Stimulated activated naive B cell treated with anti-CD40 and anti-IgM and Interleukin-4, amounts not matched to agents 10 μg/mL and 1 μg/mL and 100 μg/mL, for 72 hours (primary cell): ENCODE data around the gene GSK3A.
A peak's percentile ranks its signal among the peaks of the same experiment; 100 is the strongest.

Experiments used
- ATAC-seq, 2 donors: fragments of 150-1000 bp; cut with Tn5 transposase; replicated peaks; 2 replicates each; pipeline ENCODE4 v1.10.0; 2021; ENCODE audit warnings: moderate library complexity in 1 of 2
- DNase-seq: peaks from one replicate; pipeline ENCODE4 v3.0.0; 2021
- H3K27ac Mint-ChIP-seq: one replicate; pipeline ENCODE4 v1.8.0; 2022; ENCODE audit warnings: mild to moderate bottlenecking, mixed read lengths
- H3K27me3 Mint-ChIP-seq, 2 donors: one replicate each; pipeline ENCODE4 v1.8.0; 2022; ENCODE audit warnings: mixed read lengths in 2 of 2
- H3K36me3 Mint-ChIP-seq, 2 donors: one replicate each; pipeline ENCODE4 v1.8.0; 2022; ENCODE audit warnings: mixed read lengths in 2 of 2, mild to moderate bottlenecking in 1 of 2
- H3K4me1 Mint-ChIP-seq, 2 donors: one replicate each; pipeline ENCODE4 v1.8.0; 2022; ENCODE audit warnings: mixed read lengths in 2 of 2, mild to moderate bottlenecking in 1 of 2
- H3K4me3 Mint-ChIP-seq, 2 donors: one replicate each; pipeline ENCODE4 v1.8.0; 2022; ENCODE audit warnings: mild to moderate bottlenecking in 2 of 2, mixed read lengths in 2 of 2, moderate library complexity in 1 of 2
- H3K9me3 Mint-ChIP-seq, 2 donors: one replicate each; pipeline ENCODE4 v1.8.0; 2022; ENCODE audit warnings: mixed read lengths in 2 of 2, mild to moderate bottlenecking in 1 of 2

Gene GSK3A

DNA sequence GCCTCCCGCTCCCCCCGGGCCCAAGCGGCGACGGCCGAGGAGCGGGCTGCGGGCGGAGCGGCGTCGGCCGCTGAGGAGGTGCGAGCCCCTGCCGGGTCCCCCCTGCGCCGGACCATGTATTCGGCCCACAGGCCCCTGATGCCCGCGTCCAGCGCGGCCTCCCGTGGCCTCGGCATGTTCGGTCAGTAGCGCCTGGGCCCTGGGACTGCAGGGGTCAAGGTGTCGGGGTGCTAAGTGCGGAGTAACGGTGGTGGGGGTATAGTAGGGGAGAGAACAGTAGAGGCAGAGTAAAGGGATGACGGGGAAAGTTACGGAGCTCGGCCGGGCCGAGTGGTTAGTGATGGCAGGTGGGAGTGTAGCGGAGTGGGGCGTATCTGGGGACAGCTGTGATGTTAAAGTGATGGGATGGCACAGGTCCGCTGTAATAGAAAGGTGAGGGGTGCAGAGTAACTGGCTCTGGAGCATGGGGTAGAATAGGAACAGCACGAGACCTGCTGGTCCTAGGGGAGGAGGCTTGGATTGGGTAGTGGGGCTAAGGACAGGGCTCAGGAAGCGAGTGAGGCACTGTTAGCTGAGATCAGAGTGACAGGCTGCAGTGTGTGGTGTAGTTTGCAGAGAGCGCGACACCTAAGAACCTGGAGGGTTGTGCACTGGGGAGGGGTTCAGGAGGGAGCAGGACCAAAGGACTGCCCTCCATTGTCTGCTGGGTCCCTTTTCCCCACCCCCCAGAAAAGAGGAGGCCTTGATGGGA, 42.4 kb upstream of the GSK3A start:
- Mint-ChIP-seq H3K9me3 (no peaks in the 10 kb centered on the region), H3K36me3 (peaks cover 8 to 17% of the 10 kb centered on the region in 2 donors), H3K27me3 (no peaks in the 10 kb centered on the region), H3K27ac (peak overlapping the region; percentile 89), H3K4me3 (peak overlapping the region; percentile 92 to 93), H3K4me1 (peaks cover 27 to 32% of the 10 kb centered on the region in 2 donors)
- DNase-seq = no peak
- ATAC-seq = no peak

DNA sequence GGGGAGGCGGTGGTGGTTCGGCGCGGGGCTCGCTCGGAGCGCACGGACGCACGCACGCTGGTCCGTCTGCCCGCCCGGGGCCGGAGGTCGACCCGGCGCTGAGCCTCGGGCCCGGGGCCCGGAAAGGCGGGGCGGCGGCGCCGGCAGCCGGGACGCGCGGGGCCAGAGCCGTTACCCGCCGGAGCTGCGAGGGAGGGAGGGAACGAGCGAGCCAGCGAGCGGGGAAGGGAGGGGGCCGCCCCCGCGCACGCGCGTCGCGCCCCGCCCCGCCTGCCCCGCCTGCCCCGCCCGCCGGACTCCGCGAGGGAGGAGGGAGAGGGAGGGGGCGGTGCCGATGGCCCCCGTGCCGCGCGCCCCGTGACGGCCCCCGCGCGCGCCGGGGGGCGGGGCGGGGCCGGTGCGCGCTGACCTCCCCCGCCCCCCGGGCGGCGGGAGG, 41.7 kb upstream of the GSK3A start:
- H3K4me1 Mint-ChIP-seq = peaks cover 34 to 38% of the 10 kb centered on the region in 2 donors
- no peaks in the 10 kb centered on the region for H3K9me3 Mint-ChIP-seq
- H3K27ac Mint-ChIP-seq = no peak overlapping the region
- no peaks in the 10 kb centered on the region for H3K27me3 Mint-ChIP-seq
- peak; percentile 4 to 28 for ATAC-seq
- no peak overlapping the region for H3K4me3 Mint-ChIP-seq
- peak; percentile 75 for DNase-seq
- peaks cover 6 to 14% of the 10 kb centered on the region in 2 donors for H3K36me3 Mint-ChIP-seq

DNA sequence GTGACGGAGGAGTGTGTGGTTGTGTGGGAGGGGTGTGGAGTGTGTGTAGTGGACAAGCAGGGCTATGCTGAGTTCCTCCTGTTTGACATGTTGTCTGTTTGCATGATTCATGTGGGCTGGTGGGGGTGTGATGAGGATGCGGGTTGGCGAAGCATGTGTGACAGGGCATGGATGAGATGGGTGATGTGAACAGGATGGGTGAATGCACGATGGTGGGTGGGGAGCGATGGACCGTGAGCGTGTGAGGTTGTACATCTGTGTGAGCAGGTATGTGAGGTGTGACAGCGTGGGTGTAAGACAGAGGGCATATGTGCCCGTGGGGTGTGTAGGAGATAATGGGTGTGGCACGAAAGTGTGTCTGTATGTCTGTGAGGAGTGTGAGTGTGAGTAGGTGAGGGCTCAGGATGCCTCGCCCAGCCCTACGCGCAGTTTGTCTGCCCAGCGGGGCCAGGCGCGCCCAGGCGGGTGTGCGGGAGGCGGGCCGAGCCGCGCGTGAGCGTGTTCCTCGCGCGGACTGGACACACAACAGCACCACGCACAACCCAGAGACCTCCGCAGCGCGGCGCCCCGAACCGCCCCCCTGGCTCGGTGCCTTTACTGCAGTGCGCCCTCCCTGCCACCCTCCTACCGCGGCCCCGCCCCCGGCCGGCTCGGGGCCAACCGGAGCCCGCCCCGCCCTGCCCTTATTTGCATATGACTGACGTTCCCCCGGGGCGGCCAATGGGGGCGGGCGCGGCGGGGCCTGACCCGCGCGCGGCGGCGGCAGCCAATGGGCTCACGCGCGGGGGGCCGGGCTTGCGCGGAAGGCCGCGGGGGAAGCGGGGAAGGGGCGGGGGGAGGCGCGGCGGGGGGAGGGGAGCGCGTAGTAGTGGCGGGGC, 41.0 kb upstream of the GSK3A start:
- no peak overlapping the region for H3K4me3 Mint-ChIP-seq
- peak; percentile 50 to 60 for ATAC-seq
- H3K27ac Mint-ChIP-seq = no peak overlapping the region
- H3K27me3 Mint-ChIP-seq = no peaks in the 10 kb centered on the region
- H3K36me3 Mint-ChIP-seq = peaks cover 5 to 12% of the 10 kb centered on the region in 2 donors
- no peaks in the 10 kb centered on the region for H3K9me3 Mint-ChIP-seq
- DNase-seq = peak; percentile 89
- H3K4me1 Mint-ChIP-seq = peaks cover 37 to 43% of the 10 kb centered on the region in 2 donors

DNA sequence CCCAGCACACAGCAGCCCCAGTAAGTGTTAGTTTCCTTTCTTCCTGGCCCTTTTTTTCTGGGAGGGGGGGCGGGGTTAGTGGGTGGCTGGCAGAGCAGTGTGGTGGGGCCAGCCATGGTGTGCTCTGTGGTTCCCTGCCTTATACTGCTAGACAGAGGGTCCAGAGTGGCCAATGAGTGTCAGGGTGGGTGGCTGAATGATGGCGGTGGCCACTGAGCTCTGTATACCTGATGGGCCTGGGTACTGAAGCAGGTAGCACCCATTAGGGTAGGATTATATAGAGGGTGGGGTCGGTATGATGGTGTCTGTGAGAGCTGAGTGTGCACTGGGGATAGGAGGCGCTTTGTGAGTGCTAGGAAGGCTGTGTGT, 40.4 kb upstream of the GSK3A start:
- Mint-ChIP-seq H3K9me3 (no peaks in the 10 kb centered on the region), H3K36me3 (peaks cover 4 to 10% of the 10 kb centered on the region in 2 donors), H3K27ac (no peak overlapping the region), H3K4me3 (no peak overlapping the region), H3K4me1 (peaks cover 41 to 45% of the 10 kb centered on the region in 2 donors), H3K27me3 (no peaks in the 10 kb centered on the region)
- DNase-seq (no peak), ATAC-seq (no peak)

DNA sequence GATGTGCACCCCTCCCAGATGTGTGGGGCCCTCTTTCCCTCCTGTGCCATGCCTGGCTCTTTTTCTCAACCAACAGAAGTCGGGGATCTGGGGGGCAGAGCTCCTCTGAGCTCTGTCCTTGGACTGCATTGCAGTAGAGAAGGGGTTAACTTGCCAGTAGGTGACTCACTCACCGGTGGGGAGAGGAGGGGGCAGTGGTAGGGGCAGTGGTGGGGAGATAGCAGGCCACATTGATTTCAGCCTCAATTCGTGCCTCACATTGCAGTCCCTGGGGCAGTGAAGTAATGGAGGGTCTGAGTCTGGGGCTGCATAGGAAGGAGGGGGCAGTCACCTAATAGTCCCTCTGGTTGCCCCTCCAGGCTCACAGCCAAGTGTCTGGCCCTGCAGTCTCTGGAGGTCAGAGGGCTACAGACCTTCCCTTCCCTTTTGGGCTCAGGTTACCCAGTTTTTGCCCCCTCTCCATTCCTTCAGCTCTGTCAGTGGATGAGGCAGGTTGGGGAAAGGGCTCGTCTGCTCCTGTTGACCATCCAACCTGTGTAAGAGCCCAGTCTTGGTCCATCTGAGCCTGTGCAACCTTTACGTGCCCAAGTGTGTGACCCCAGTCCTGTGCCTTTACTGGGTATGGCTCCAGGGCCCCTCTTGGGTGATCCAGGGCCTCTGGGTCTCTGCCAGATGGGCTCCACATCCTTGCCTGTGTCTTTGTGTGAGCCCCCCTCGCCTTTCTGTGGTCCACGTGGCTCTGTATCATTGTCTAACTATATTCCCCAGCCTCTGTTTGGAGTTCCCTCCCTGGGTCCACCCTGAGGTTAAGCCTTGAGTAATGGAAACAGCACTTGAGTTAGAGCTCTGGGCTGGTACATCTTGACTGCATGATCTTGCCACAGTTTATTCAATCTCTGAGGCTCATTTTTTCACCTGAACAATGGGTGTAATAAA, 39.7 kb upstream of the GSK3A start:
- Mint-ChIP-seq H3K27ac (peak overlapping the region; percentile 87), H3K4me1 (peaks cover 47% of the 10 kb centered on the region in 2 donors), H3K4me3 (peak overlapping the region; percentile 87 to 89), H3K27me3 (no peaks in the 10 kb centered on the region), H3K9me3 (no peaks in the 10 kb centered on the region), H3K36me3 (peaks cover 4 to 10% of the 10 kb centered on the region in 2 donors)
- DNase-seq (no peak), ATAC-seq (no peak)

DNA sequence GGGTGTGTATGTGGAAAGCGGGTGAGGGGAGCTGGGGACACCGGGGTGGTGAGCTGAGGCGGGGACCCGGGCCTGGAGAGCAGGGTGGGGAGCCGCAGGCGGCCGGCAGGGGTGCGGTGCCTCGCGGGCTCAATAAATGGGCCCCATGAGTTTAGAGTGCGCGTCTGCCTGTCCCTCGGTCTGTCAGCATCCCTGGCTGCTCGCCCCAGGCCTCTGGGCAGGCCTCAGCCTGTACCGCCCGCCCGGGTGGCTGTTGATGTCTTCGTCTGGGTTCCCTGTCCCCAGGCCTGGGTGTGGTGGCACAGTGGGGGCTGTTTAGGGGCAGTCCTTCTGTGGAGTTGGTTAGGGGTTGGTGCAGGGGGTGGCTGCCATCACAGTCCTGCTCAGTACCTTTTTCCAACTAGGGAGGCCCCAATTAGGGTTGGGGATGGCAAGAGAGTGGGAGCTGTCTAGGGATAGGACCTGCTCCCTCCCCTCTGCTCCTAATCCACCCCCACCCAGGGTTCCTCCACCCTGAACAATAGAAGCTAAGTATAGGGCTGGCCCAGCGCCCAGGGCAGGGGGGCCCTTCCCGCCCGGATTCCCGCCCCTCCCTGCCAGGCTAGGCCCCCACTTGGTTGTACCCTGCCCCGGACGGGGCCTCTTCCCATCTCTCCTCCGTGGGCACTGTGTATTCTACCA, 38.9 kb upstream of the GSK3A start:
- H3K9me3 Mint-ChIP-seq = no peaks in the 10 kb centered on the region
- peak overlapping the region; percentile 91 for H3K27ac Mint-ChIP-seq
- peaks cover 4 to 10% of the 10 kb centered on the region in 2 donors for H3K36me3 Mint-ChIP-seq
- H3K27me3 Mint-ChIP-seq = no peaks in the 10 kb centered on the region
- ATAC-seq = peak; percentile 1 to 5
- peak; percentile 32 for DNase-seq
- H3K4me1 Mint-ChIP-seq = peaks cover 46% of the 10 kb centered on the region in 2 donors
- H3K4me3 Mint-ChIP-seq = peak overlapping the region; percentile 87 to 89

DNA sequence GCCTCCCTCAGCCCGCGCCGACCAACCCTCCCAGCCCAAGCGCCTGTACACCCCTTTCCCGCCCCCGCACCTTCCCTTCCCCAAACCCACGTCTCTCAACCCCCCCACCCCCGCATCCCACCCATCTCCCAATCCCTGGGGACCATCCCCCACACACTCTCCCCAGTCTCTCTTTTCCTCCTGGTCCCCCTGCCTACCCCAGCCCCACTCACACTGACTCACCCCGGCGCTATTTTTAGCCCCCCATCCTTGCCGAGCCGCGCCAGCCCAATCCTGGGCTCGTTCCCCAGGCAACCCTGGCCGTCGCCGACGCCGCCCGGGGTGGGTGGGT, 38.4 kb upstream of the GSK3A start:
- peak; percentile 0 to 1 for ATAC-seq
- no peaks in the 10 kb centered on the region for H3K9me3 Mint-ChIP-seq
- H3K27me3 Mint-ChIP-seq = no peaks in the 10 kb centered on the region
- peaks cover 6 to 10% of the 10 kb centered on the region in 2 donors for H3K36me3 Mint-ChIP-seq
- no peak for DNase-seq
- H3K4me3 Mint-ChIP-seq = peak overlapping the region; percentile 87 to 89
- H3K27ac Mint-ChIP-seq = peak overlapping the region; percentile 91
- H3K4me1 Mint-ChIP-seq = peaks cover 46% of the 10 kb centered on the region in 2 donors

DNA sequence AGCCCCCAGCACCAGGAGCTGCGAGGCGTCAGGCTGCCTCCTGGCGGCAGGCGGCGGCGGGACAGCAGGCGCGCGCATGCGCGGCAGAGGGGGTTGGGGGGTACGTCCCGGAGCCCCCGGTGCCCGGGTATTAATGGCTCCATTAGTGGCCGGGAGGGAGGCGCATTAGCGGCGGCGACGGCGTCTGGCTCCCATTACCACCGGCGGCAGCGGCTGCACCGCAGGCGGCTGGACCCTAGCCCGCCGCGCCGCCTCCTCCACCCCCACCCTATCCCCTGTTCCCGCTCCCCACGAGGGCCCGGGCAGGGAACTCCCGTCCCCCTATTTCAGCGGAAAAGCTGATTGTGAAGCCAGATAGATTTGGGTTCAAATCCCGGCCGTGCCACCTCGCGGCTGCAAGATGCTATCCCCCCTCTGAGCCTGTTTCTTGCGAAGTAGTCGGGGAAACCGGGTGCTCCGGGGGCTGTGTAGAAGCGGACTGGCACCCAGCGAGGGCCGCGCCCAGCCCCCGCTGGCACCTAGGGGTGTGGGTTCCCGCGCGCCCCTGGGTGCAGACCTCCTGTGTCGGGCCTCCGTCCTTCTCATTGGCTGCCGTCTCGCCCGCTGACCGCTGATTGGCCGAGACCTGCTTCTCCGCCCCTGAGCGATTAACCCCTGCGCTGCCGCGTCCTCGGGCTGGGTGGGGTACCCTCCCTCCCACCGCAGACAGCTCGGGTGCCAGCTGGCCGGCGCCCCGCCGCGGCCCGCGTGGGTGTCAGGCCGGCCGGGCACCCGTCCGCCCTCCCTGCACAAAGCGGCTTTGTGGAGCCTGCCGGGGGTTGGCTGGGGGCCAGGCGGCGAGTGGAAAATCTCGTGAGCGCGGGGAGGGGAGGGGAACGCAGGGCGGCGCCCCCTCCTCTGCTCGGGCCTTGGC, 37.8 kb upstream of the GSK3A start:
- Mint-ChIP-seq H3K27ac (peak overlapping the region; percentile 91), H3K9me3 (no peaks in the 10 kb centered on the region), H3K27me3 (no peaks in the 10 kb centered on the region), H3K4me1 (peaks cover 44% of the 10 kb centered on the region in 2 donors), H3K4me3 (peak overlapping the region; percentile 87 to 89), H3K36me3 (peaks cover 9 to 13% of the 10 kb centered on the region in 2 donors)
- peak; percentile 91 for DNase-seq
- peak; percentile 55 to 63 for ATAC-seq

DNA sequence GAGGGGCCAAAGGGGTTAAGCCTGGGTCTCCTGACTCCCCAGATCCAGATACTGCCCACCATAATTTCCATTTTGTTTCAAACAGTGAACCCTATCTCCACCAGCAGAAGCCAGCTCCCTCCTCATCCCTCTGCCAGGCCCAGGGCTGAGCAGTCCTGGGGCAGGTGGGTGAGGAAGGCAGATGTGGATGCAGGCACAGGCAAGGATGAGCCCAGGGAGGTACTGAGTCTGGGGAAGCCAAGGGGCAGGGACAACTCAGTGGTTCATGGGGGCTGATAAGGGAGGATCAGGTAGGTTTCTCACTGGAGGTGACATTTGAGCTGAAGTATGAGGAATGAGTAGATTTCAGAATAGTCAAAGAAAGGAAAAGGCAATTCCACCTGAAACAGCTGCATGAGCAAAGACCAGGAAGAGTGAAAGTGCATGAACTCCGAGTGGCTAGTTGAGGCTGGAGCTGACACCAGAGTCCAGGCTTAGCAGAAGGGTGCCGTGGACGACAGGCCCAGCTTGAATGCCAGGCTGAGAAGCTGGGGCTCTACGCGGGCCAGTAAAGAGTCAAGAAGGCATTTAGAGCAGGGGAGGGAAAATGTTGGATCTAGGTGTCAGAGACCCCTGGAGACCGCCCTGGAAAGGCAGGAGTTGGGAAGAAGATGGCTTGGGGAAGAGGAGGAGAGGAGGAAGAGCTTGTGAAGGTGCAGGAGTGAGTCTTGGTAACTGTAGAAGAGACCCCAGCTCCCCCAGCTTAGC, 36.9 kb upstream of the GSK3A start:
- Mint-ChIP-seq H3K27me3 (no peaks in the 10 kb centered on the region), H3K4me3 (peak overlapping the region; percentile 87 to 89), H3K9me3 (no peaks in the 10 kb centered on the region), H3K36me3 (peaks cover 17% of the 10 kb centered on the region in 2 donors), H3K4me1 (peaks cover 42 to 46% of the 10 kb centered on the region in 2 donors), H3K27ac (peak overlapping the region; percentile 88)
- ATAC-seq (no peak), DNase-seq (no peak)

DNA sequence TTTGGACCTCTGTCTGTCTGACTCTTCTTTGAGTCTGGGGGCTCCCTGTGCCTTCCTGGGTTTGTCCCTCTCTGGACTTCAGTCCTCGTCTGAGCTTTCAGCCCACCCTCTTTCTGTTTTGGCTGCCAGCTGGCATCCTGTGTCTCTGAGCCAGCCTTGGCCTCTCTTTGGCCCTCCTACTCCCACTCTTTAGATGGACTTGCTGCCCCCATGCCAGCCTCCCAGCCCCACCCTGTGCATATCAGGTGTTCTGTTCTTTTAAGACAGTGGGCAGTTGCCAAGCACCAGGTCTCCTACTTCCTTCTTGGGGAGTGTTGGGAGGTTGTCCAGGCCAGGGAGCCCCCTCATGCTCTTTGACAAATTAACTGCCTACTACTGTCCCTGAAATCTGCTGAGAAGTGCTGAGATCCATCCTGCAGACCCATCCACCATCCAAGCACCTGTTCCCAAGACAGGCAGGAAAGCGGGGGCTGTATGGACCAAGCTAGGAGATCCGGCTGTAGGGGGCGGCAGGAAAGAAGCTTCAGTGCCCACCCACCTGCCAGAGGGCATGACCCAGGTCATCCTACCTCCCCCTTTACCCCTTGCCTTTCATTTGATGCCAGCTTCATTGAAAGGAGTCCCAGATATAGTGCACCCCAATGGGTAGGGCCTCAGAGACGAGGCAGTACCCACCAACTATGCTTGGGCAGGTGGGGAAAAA, 36.2 kb upstream of the GSK3A start:
- Mint-ChIP-seq H3K27ac (peak overlapping the region; percentile 88), H3K27me3 (no peaks in the 10 kb centered on the region), H3K9me3 (no peaks in the 10 kb centered on the region), H3K36me3 (peaks cover 19 to 25% of the 10 kb centered on the region in 2 donors), H3K4me3 (peak overlapping the region; percentile 87 to 89), H3K4me1 (peaks cover 45 to 49% of the 10 kb centered on the region in 2 donors)
- DNase-seq = no peak
- no peak for ATAC-seq

DNA sequence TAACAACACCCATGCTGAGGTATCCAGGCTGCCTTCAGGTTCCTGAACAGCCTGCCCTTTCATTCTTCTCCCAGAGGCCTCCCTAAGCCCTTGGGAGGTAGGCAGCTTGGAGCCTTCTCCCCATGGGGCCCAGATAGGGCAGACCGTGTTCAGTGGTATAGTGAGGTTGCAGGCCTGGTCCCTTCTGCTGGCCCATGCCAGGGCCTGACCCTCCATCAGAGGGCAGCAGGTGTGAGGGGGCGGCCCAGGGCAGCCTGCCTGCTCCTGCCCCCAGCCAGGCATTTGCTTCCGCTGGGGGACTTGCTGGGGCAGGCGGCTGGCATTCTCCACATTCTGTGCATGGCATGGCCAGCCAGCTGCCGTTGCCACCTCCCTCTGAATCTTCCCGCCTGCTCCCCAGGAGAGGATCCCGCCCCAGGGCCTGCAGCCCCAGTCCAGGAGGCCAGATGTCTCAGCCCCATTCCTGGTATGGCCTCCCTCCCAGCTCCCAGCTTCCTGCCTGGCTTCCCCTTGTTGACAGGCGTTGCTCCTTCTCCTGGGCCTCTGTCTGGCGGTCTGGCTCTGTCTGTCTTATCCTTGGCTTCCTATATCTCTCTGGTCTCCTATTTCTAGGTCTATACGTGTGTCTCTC, 35.5 kb upstream of the GSK3A start:
- peaks cover 45 to 49% of the 10 kb centered on the region in 2 donors for H3K4me1 Mint-ChIP-seq
- H3K9me3 Mint-ChIP-seq = no peaks in the 10 kb centered on the region
- DNase-seq (no peak), ATAC-seq (no peak)
- H3K27me3 Mint-ChIP-seq = no peaks in the 10 kb centered on the region
- H3K36me3 Mint-ChIP-seq = peaks cover 21 to 31% of the 10 kb centered on the region in 2 donors
- peak overlapping the region in 1 of 2 donors; percentile 29 for H3K4me3 Mint-ChIP-seq
- peak overlapping the region; percentile 3 for H3K27ac Mint-ChIP-seq
